GM12878 (cell line): ENCODE measurements around the gene KCNJ10. TPM values are rescaled to one million over a fixed set of nuclear protein-coding genes. Genes with fewer than 3 reads are reported as not detected.

Experiments used
- ATAC-seq: fragments of 200-7000 bp; cut with Tn5 transposase; 3 replicates; pipeline ENCODE4 v1.9.1; 2020; ENCODE audit warnings: mild to moderate bottlenecking, moderate library complexity
- BruUV-seq: library from RNA; stranded (reverse); fragments of 400-500 nt; replicated peaks from 2 replicates; lab custom pipeline; 2021; lab: Mats Ljungman, UMichigan
- CTCF ChIA-PET: fragments of 300-600 bp; sonication (Branson Sonifier 250); formaldehyde crosslinking; extraction: SDS; loops from one replicate; lab custom pipeline; 2021; ENCODE audit warnings: inconsistent platforms; lab: Yijun Ruan, JAX
- POLR2A ChIA-PET: fragments of 350-600 bp; formaldehyde crosslinking; extraction: SDS; loops from one replicate; lab custom pipeline; 2021; ENCODE audit warnings: inconsistent platforms; lab: Charles Lee
- RAD21 ChIA-PET: fragments of 300-600 bp; sonication (Branson Sonifier 250); formaldehyde crosslinking; loops from one replicate; lab custom pipeline; 2023; ENCODE audit warnings: antibody characterized with exemption; ENCODE audit not compliant: unreplicated experiment; lab: Charles Lee
- SMC1A ChIA-PET: fragments of 300-600 bp; sonication (Branson Sonifier 250); formaldehyde crosslinking; loops from one replicate; lab custom pipeline; 2023; ENCODE audit not compliant: unreplicated experiment, uncharacterized antibody; lab: Charles Lee
- DNase-seq: peaks from one replicate; pipeline ENCODE4 v3.0.0-alpha.2; 2011; ENCODE audit warnings: low read depth, low spot score
- FAIRE-seq: peaks from 3 replicates; lab custom pipeline; 2011; peaks lifted over from hg19 to GRCh38; lab: Jason Lieb, UNC
- H2AFZ ChIP-seq: 2 replicates; pipeline ENCODE4 v1.6.0; 2011; ENCODE audit warnings: low read depth, low read length, control low read depth; ENCODE audit not compliant: control insufficient read depth
- H3K27ac ChIP-seq: 2 replicates; pipeline ENCODE4 v1.5.1; 2011; ENCODE audit warnings: control low read depth; ENCODE audit not compliant: control insufficient read depth, insufficient read depth
- H3K27me3 ChIP-seq, 2 experiments: replicated peaks in 1 of 2; 2 replicates each; pipeline versions ENCODE4 v1.6.0 to v1.6.1; 2011; ENCODE audit warnings: low read length in 1 of 2; ENCODE audit not compliant: control insufficient read depth in 2 of 2, insufficient read depth in 2 of 2
- H3K36me3 ChIP-seq, 2 experiments: 2 replicates each; pipeline ENCODE4 v1.5.1; 2011; ENCODE audit warnings: low read length in 1 of 2; ENCODE audit not compliant: control insufficient read depth in 2 of 2, insufficient read depth in 2 of 2
- H3K4me1 ChIP-seq: 2 replicates; pipeline ENCODE4 v1.6.1; 2011; ENCODE audit warnings: mild to moderate bottlenecking, low read length, moderate library complexity, mixed read lengths; ENCODE audit not compliant: control insufficient read depth, insufficient read depth
- H3K4me2 ChIP-seq: 2 replicates; pipeline ENCODE4 v1.6.0; 2011; ENCODE audit warnings: control low read depth; ENCODE audit not compliant: control insufficient read depth, insufficient read depth
- H3K4me3 ChIP-seq: fragments of 200-600 bp; sonication (generic); 2 replicates; pipeline ENCODE4 v1.5.1; 2016
- H3K79me2 ChIP-seq: 2 replicates; pipeline ENCODE4 v1.6.0; 2011; ENCODE audit warnings: low read length; ENCODE audit not compliant: control insufficient read depth, insufficient read depth
- H3K9ac ChIP-seq: 2 replicates; pipeline ENCODE4 v1.8.0; 2011; ENCODE audit warnings: low read length, control low read depth, mixed read lengths; ENCODE audit not compliant: control insufficient read depth, insufficient read depth
- H3K9me3 ChIP-seq: replicated peaks from 3 replicates; pipeline ENCODE4 v1.5.1; 2011; ENCODE audit warnings: mild to moderate bottlenecking, low read length; ENCODE audit not compliant: control insufficient read depth, insufficient read depth
- H4K20me1 ChIP-seq: 2 replicates; pipeline ENCODE4 v1.6.0; 2011; ENCODE audit not compliant: control insufficient read depth, insufficient read depth
- CBX5 ChIP-seq: sonication (generic); IDR thresholded peaks from 2 replicates; pipeline ENCODE4 v1.6.1; 2016; ENCODE audit warnings: low read depth, moderate library complexity, mild to moderate bottlenecking, inconsistent platforms
- E2F8 ChIP-seq: fragments of 450-650 bp; IDR thresholded peaks from 2 replicates; pipeline ENCODE4 v1.6.1; 2018; ENCODE audit warnings: mild to moderate bottlenecking, low read depth, moderate library complexity; ENCODE audit not compliant: partially characterized antibody
- IRF3 ChIP-seq: fragments of 450-650 bp; IDR thresholded peaks from 2 replicates; pipeline ENCODE4 v1.6.1; 2014; ENCODE audit warnings: mild to moderate bottlenecking
- KLF5 ChIP-seq: fragments of 450-650 bp; IDR thresholded peaks from 2 replicates; pipeline ENCODE4 v1.6.1; 2014; ENCODE audit warnings: mild to moderate bottlenecking; ENCODE audit not compliant: partially characterized antibody
- NFYA ChIP-seq: IDR thresholded peaks from 2 replicates; pipeline ENCODE4 v1.6.1; 2011; ENCODE audit warnings: low read depth, mild to moderate bottlenecking, low read length, improper control_type of control experiment, borderline replicate concordance
- SMARCA5 ChIP-seq: fragments of 450-650 bp; IDR thresholded peaks from 2 replicates; pipeline ENCODE4 v1.6.1; 2017; ENCODE audit warnings: mild to moderate bottlenecking
- SUZ12 ChIP-seq: fragments of 200-600 bp; sonication (generic); IDR thresholded peaks from one replicate; pipeline ENCODE4 v1.6.1; 2018; ENCODE audit warnings: antibody characterized with exemption, mild to moderate bottlenecking; ENCODE audit not compliant: unreplicated experiment
- TBL1XR1 ChIP-seq: IDR thresholded peaks from 2 replicates; pipeline ENCODE4 v1.6.1; 2012; ENCODE audit warnings: low read depth, low read length, improper control_type of control experiment
- USF2 ChIP-seq: IDR thresholded peaks from 2 replicates; pipeline ENCODE4 v1.6.1; 2011; ENCODE audit warnings: low read depth, low read length, improper control_type of control experiment, borderline replicate concordance
- WRNIP1 ChIP-seq: IDR thresholded peaks from 2 replicates; pipeline ENCODE4 v1.6.1; 2011; ENCODE audit warnings: low read depth, low read length, improper control_type of control experiment, borderline replicate concordance
- ZBTB33 ChIP-seq: fragments of 450-650 bp; IDR thresholded peaks from 2 replicates; pipeline ENCODE4 v1.6.1; 2017; ENCODE audit warnings: mild to moderate bottlenecking
- ZNF207 ChIP-seq: fragments of 450-650 bp; IDR thresholded peaks from 2 replicates; pipeline ENCODE4 v1.6.1; 2014; ENCODE audit warnings: antibody characterized with exemption, mild to moderate bottlenecking, borderline replicate concordance
- WGBS: methylation state at CpG from one replicate; pipeline ENCODE4 v1.1.6; 2016; ENCODE audit warnings: low lambda C conversion rate; ENCODE audit not compliant: insufficient replicate concordance, insufficient coverage; ENCODE audit errors: missing lambda C conversion rate; 5-methylcytosine and 5-hydroxymethylcytosine counted together
- in situ Hi-C: fragments of 300-500 bp; cut with MboI; formaldehyde crosslinking; loops from 9 replicates; pipeline ENCODE4 v1.14.3; 2018; ENCODE audit warnings: mixed read lengths
- intact Hi-C: fragments of 100-400 bp; cut with micrococcal nuclease; formaldehyde crosslinking; loops from one replicate; pipeline ENCODE4 v1.14.2; 2022; ENCODE audit not compliant: unreplicated experiment
- polyA plus RNA-seq, 11 experiments: library from polyadenylated mRNA; depleted of rRNA in 4 of 11; unstranded in 6 of 11; stranded (reverse) in 5 of 11; fragments of >200 nt; fragmentation: Nextera tagmentation in 4 of 11; fragmentation: Illumina TruSeq in 1 of 11; extraction: Ambion mirVana in 4 of 11; extraction: Trizol in 1 of 11; gene quantifications; 1 replicate in 1 of 11; 2 replicates in 10 of 11; pipeline versions ENCODE4 v1.2.1 to v1.2.3, GENCODE V29; 2011 to 2016; ENCODE audit warnings: inconsistent platforms in 2 of 11, missing spikeins in 2 of 11, low read depth in 1 of 11
- total RNA-seq, 4 experiments: library from RNA; depleted of rRNA in 3 of 4; stranded (reverse); fragments of >200 nt in 3 of 4; fragmentation: Illumina TruSeq in 1 of 4; extraction: Trizol in 1 of 4; gene quantifications; 2 replicates each; pipeline versions ENCODE4 v1.2.1 to v1.2.3, GENCODE V29; 2013 to 2021
- TF ChIP-seq, protein P1 (sequence below): IDR thresholded peaks from 2 replicates; pipeline ENCODE4 v1.6.1; 2012; ENCODE audit warnings: low read length, inconsistent platforms

The KCNJ10 gene
- total and polyA plus RNA-seq, 10 of the 15 experiments (the other 5 are each of a cell fraction or from before 2014, with no cell fraction given) = 0.01 to 0.29 (median 0.09) TPM; not detected in 2

DNA sequence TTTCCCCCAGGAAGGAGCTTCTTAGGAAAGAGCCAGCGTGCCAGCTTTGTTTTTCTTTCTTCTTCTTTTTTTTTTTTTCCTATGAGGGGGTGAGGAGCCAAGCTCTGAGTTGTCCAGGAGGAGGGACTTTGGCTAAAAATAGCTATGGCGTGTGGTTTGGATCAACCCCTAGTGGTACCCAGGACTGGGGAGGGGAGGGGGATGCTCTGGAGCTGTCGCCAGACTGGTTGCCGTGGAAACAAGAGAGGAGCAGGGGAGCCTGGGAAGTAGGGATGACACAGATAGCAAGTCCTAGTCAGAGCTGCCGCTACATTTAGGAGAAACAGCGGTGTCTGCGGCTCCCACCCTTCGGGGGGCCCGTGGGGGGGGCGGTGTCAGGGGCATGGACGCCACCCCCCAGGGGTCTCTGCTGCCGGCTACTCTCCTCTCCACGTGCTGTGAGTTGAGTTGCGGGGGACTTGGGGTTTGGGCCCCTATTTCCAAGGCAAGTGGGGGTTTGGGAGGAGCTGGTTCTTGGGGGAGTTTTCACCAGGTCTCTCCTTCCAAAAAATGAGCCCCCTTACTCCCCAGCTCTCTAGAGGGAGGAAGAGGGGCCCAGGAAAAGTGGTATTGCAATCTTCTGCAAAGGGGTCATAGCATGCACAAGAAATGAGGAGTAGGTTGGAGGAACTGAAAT lies 11.4 kb upstream of the KCNJ10 start, which contains the start of gene KCNJ9:
Gene KCNJ9 (plus strand): TSS at position 278 of the 676 bp plus-strand sequence. CDS start 2,493 bp downstream, outside the sequence.
- H3K36me3 ChIP-seq = no peaks in the 10 kb centered on the region
- no peaks in the 10 kb centered on the region for H3K79me2 ChIP-seq
- ChIA-PET SMC1A (interaction anchor here (0.6 to 8.9 kb wide), 5 partner anchors 24 to 295 kb away, joined by 3 to 89 read pairs (median 3); no protein-coding TSS in a partner anchor), RAD21 (interaction anchor here (0.9 to 4.9 kb wide), 4 partner anchors 17 to 35 kb away, joined by 3 to 50 read pairs (median 4); partner anchors contain the start of gene IGSF8), POLR2A (interaction anchor here (0.6 kb wide), 1 partner anchor 27 kb away, joined by 3 read pairs; no protein-coding TSS in a partner anchor), CTCF (interaction anchor here (0.7 to 49.8 kb wide), 7 partner anchors 3 to 1117 kb away, joined by 3 to 1035 read pairs (median 4); partner anchors contain the start of genes IGSF8, KCNJ10 and KCNJ9)
- 4% methylated on average over 10 of the region's 14 CpGs for WGBS
- in situ Hi-C loops (no loop called here), intact Hi-C loops (no loop called here)
- no peak within 1 kb of the TSS for H3K4me2 ChIP-seq
- no peak for ATAC-seq
- peaks cover 0 to 2% of the 10 kb centered on the region in 2 experiments; a peak in 3 of 4 replicates for H3K27me3 ChIP-seq
- no peaks in the 10 kb centered on the region for H4K20me1 ChIP-seq
- FAIRE-seq = no peak
- H3K4me1 ChIP-seq = no peaks in the 10 kb centered on the region; the same call in 1 of the 2 replicates
- no TSS peak for BruUV-seq
- H3K4me3 ChIP-seq = no peak within 1 kb of the TSS
- no peak within 1 kb of the TSS for H2AFZ ChIP-seq
- H3K9me3 ChIP-seq = no peaks in the 10 kb centered on the region
- no peak within 1 kb of the TSS for H3K27ac ChIP-seq
- DNase-seq = no peak
- H3K9ac ChIP-seq = no peak within 1 kb of the TSS
- TF ChIP-seq KLF5 = no peak
- no peak for TF ChIP-seq NFYA
- TF ChIP-seq ZNF207 = no peak
- TF ChIP-seq, protein P1, sequence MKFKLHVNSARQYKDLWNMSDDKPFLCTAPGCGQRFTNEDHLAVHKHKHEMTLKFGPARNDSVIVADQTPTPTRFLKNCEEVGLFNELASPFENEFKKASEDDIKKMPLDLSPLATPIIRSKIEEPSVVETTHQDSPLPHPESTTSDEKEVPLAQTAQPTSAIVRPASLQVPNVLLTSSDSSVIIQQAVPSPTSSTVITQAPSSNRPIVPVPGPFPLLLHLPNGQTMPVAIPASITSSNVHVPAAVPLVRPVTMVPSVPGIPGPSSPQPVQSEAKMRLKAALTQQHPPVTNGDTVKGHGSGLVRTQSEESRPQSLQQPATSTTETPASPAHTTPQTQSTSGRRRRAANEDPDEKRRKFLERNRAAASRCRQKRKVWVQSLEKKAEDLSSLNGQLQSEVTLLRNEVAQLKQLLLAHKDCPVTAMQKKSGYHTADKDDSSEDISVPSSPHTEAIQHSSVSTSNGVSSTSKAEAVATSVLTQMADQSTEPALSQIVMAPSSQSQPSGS = no peak
- no peak for TF ChIP-seq ZBTB33
- TF ChIP-seq CBX5 = no peak
- no peak for TF ChIP-seq TBL1XR1
- TF ChIP-seq E2F8 = no peak
- no peak for TF ChIP-seq WRNIP1
- TF ChIP-seq SMARCA5 = no peak
- no peak for TF ChIP-seq USF2
- no peak for TF ChIP-seq SUZ12
- TF ChIP-seq IRF3 = no peak
